ENCODE measurements around the gene POC1A. TPM values are rescaled to one million over a fixed set of nuclear protein-coding genes. Genes with fewer than 3 reads are reported as not detected.

The POC1A gene
- polyA plus RNA-seq, 1 donor from 2014 or later = 1.3 TPM

DNA sequence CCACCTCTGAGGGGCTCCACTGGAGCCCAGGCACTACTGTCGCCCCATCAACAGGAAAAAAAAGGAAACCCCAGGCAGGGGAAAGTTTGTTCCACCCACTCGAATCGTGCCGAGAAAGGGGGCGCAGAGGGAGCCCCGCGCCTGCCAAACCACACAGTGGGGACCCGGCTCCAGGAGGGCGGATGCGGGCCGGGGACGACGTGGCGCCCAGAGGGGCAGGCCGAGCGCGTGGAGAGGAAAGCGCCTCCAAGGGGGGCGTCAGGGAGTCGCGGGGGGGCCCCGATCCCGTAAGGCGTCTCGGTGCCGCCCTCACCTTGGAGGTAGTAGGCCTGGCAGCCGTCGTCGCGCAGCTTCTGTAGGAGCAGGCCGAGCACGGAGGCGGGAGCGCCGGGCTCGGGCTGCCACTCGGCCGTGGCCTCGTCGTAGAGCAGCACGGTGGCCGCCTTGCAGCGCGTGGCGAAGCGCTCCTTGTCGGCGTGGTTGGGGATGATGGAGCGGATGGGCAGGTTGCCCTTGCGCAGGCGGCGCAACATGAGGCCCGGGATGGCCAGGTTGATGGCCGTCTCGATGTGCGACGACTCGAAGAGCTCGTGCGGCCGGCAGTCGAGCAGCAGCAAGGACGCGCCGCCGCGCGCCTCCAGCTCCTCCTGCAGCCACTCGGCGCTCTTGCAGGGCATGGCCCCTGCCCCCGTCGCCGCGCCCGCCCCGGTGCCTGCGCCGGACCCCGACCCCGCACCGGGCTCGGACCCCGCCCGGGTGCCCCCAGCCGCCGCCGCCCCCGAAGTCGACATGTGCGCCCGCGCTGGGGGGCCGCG lies 98.5 kb downstream of the POC1A start:
- Histone ChIP-seq H3K4me2 (ENCODE audit: low read length) (peak overlapping the region; percentile 82), H3K9ac (ENCODE audit: low read length) (peak overlapping the region; percentile 76), H3K9me3 (ENCODE audit: low read length) (no peaks in the 10 kb centered on the region), H3K79me2 (replicated peaks; ENCODE audit: insufficient read depth, low read length) (peaks cover 9% of the 10 kb centered on the region), H3F3A (ENCODE audit: insufficient read depth, low read length, poor library complexity, severe bottlenecking) (no peaks in the 10 kb centered on the region), H3K9me2 (ENCODE audit: insufficient read depth, low read length) (no peaks in the 10 kb centered on the region), H3K27ac (ENCODE audit: low read length) (peak overlapping the region; percentile 45), H3K4me3 (ENCODE audit: low read length) (peak overlapping the region; percentile 90), H3K36me3 (ENCODE audit: insufficient read depth, low read length) (no peaks in the 10 kb centered on the region), H4K20me1 (ENCODE audit: insufficient read depth) (no peaks in the 10 kb centered on the region), H3K27me3 (ENCODE audit: insufficient read depth, low read depth, low read length) (no peaks in the 10 kb centered on the region), H2AFZ (ENCODE audit: low read depth, low read length) (no peak overlapping the region)
- TF ChIP-seq TAF1 (IDR thresholded peaks at IDR 0.05; ENCODE audit: low read depth) (no peak), MXI1 (conservative IDR thresholded peaks at IDR 0.05; ENCODE audit: poor library complexity, severe bottlenecking) (peak; percentile 77), EP300 (conservative IDR thresholded peaks at IDR 0.05; ENCODE audit: poor library complexity, severe bottlenecking) (no peak), RAD21 (conservative IDR thresholded peaks at IDR 0.05) (peak; percentile 46), POLR2AphosphoS5 (IDR thresholded peaks at IDR 0.05) (peak; percentile 23), EZH2 (IDR thresholded peaks at IDR 0.05; ENCODE audit: borderline replicate concordance, insufficient read depth, low read length, poor library complexity, severe bottlenecking) (no peak), SMC3 (conservative IDR thresholded peaks at IDR 0.05; ENCODE audit: poor library complexity) (peak; percentile 18)
- TF ChIP-seq, protein P1, sequence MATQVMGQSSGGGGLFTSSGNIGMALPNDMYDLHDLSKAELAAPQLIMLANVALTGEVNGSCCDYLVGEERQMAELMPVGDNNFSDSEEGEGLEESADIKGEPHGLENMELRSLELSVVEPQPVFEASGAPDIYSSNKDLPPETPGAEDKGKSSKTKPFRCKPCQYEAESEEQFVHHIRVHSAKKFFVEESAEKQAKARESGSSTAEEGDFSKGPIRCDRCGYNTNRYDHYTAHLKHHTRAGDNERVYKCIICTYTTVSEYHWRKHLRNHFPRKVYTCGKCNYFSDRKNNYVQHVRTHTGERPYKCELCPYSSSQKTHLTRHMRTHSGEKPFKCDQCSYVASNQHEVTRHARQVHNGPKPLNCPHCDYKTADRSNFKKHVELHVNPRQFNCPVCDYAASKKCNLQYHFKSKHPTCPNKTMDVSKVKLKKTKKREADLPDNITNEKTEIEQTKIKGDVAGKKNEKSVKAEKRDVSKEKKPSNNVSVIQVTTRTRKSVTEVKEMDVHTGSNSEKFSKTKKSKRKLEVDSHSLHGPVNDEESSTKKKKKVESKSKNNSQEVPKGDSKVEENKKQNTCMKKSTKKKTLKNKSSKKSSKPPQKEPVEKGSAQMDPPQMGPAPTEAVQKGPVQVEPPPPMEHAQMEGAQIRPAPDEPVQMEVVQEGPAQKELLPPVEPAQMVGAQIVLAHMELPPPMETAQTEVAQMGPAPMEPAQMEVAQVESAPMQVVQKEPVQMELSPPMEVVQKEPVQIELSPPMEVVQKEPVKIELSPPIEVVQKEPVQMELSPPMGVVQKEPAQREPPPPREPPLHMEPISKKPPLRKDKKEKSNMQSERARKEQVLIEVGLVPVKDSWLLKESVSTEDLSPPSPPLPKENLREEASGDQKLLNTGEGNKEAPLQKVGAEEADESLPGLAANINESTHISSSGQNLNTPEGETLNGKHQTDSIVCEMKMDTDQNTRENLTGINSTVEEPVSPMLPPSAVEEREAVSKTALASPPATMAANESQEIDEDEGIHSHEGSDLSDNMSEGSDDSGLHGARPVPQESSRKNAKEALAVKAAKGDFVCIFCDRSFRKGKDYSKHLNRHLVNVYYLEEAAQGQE (IDR thresholded peaks at IDR 0.05; ENCODE audit: borderline replicate concordance) = no peak
- TF ChIP-seq, protein P2, sequence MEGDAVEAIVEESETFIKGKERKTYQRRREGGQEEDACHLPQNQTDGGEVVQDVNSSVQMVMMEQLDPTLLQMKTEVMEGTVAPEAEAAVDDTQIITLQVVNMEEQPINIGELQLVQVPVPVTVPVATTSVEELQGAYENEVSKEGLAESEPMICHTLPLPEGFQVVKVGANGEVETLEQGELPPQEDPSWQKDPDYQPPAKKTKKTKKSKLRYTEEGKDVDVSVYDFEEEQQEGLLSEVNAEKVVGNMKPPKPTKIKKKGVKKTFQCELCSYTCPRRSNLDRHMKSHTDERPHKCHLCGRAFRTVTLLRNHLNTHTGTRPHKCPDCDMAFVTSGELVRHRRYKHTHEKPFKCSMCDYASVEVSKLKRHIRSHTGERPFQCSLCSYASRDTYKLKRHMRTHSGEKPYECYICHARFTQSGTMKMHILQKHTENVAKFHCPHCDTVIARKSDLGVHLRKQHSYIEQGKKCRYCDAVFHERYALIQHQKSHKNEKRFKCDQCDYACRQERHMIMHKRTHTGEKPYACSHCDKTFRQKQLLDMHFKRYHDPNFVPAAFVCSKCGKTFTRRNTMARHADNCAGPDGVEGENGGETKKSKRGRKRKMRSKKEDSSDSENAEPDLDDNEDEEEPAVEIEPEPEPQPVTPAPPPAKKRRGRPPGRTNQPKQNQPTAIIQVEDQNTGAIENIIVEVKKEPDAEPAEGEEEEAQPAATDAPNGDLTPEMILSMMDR (IDR thresholded peaks at IDR 0.05; ENCODE audit: poor library complexity, severe bottlenecking) = no peak

DNA sequence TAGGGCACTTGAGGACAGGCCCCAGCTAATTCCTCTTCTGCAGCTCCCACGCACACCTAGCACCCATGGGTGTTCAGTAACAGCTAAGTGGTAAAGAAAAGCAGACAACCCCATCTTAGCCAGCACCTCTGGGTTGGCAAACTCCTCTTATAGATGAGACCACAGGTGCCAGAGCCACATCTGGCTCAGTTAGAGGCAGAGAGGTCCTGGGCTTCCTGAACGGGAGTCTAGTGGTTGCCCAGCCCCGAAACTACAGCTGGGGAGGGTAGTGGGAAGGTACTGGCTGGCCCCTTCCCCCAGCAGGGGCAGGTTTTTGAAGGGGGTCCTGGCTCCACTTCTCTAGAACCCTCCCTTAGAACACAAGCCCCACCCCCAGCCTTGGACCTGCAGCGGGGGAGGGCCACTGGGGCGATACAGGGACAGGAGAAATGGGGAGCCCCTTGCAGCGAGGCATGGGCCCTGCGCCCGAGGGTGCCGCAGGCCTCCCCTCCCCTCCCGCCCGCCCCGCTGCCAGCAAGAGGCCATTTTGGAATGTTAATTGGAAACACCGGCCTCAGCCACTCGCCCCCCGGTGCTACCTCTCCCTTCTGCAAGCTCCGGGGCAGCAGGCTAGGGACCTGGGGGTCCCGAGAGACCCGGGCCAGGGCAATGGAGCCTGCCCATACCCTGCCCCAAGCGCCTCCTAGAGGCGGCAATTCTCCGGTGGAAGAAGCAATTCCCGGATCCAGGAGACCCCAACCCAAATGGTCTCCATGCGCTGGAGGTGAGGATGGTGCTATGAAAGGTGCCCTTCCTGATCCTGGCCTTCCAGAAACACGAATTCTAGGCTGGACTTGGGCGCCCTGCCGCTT lies 99.3 kb downstream of the POC1A start:
- Histone ChIP-seq H3K9ac (ENCODE audit: low read length) (peak overlapping the region; percentile 76), H3K4me3 (ENCODE audit: low read length) (peak overlapping the region; percentile 90), H3K9me3 (ENCODE audit: low read length) (no peaks in the 10 kb centered on the region), H3F3A (ENCODE audit: insufficient read depth, low read length, poor library complexity, severe bottlenecking) (no peaks in the 10 kb centered on the region), H3K27me3 (ENCODE audit: insufficient read depth, low read depth, low read length) (no peaks in the 10 kb centered on the region), H2AFZ (ENCODE audit: low read depth, low read length) (no peak overlapping the region), H3K27ac (ENCODE audit: low read length) (peak overlapping the region; percentile 24), H3K9me2 (ENCODE audit: insufficient read depth, low read length) (no peaks in the 10 kb centered on the region), H3K79me2 (replicated peaks; ENCODE audit: insufficient read depth, low read length) (peaks cover 9% of the 10 kb centered on the region), H3K4me2 (ENCODE audit: low read length) (peak overlapping the region; percentile 82), H3K36me3 (ENCODE audit: insufficient read depth, low read length) (no peaks in the 10 kb centered on the region), H4K20me1 (ENCODE audit: insufficient read depth) (no peaks in the 10 kb centered on the region)
- TF ChIP-seq RAD21 (conservative IDR thresholded peaks at IDR 0.05) = peak; percentile 17
- TF ChIP-seq EP300 (conservative IDR thresholded peaks at IDR 0.05; ENCODE audit: poor library complexity, severe bottlenecking) = no peak
- TF ChIP-seq, protein P2 (IDR thresholded peaks at IDR 0.05; ENCODE audit: poor library complexity, severe bottlenecking) = peak; percentile 55
- TF ChIP-seq TAF1 (IDR thresholded peaks at IDR 0.05; ENCODE audit: low read depth) = no peak

Data from neural cell (in vitro differentiated cells).